Pulmonary artery endothelial cell (primary cell): Measurements from ENCODE around the gene VENTX. TPM values are rescaled to one million over a fixed set of nuclear protein-coding genes. Genes with fewer than 3 reads are reported as not detected.

Experiments
- DNase-seq: peaks from one replicate; pipeline ENCODE4 v3.0.0-alpha.2; 2011; ENCODE audit warnings: low read depth, low spot score
- total RNA-seq: library from RNA; depleted of rRNA; stranded (reverse); fragments of >200 nt; gene quantifications from 2 replicates; pipeline ENCODE4 v1.2.3, GENCODE V29; 2014

VENTX gene
- total RNA-seq, 1 donor from 2014 or later, result not detected

DNA sequence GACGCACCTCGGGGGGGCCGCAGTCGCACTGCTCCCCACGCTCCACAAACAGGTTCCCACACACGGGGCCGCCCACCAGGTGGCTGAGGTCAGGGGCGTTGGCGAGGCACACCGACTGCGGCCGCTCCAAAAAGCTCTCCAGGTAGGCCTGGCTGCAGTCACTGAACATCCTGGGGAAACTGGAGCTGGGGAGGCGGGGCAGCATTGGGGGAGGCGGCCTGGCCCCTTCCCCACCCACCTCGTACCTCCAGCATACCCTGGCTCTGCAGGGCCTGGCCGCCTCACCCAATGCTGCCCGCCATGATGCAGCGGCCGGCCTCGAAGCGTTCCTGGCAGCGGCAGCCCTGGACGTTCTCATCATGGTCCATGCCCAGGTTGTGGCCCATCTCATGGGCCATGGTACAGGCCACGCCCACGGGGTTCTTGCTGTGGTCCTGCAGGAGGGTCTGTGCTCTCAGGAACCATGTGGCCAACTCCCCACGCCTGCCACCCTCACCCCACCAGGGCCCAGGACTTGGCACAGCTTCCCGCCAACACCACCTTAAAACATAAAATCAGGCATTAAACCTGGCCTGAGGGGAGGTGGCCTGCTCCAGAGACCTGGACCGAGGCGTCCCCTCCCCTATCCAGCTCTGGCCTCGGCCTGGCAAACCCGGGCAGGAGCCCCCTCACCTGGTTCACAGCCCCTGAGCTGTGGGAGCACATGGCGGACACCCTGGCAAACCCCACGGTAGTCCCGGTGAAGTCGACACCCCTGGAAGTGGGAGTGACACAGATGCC lies 34.1 kb downstream of the VENTX start:
- DNase-seq, result no peak

DNA sequence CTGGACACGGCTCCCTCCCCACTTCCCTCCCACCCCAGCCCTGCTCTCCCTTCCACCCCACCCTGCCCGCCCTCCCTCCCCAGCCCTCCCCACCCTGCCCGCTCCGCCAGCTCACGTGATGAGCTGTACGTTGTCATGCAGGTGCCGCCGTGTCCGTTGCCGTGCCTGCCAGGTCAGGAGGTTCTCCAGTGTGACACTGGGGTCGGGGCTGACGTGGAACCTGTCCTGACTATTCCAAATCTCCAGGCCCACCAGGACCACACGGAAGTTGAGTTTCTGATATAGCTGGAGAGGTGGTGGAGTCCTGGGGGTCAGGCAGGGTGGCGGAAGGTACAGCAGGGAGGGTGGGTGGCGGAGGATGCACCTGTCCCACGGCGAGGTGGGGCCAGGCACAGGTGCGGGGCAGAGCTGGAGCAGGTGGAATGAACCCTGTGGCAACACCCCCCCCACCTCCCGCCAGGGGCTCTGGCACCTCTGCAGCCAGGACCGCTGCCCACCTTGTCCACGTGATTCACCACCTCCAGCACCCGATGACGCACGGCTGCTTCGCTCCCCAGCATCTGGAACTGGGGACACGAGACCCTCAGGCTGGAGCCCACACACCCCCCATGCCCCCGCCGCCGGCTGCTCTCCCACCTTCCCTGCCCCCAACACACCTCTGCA lies 34.8 kb downstream of the VENTX start:
- DNase-seq, result no peak

DNA sequence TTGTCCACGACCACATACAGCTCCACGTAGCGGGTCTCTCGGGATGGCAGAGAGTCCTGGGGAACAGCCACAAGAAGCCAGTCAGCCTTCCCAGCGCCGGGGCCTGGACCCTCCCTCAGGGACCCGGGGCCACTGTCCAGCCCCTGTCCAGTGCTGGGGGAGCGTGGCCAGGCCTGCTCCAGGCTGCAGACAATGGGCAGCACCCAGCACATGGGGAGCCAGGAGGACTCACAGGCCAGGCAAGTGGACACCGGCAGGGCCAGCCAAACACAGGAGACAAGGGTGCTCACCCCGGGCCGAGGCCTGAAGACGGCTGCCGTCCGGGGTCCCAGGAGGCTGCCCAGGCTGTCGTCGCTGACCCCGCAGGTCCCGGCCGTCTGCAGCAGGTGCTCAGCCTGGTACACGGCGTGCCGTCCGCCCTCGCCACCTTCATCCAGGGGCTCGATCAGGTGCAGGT lies 35.3 kb downstream of the VENTX start:
- DNase-seq, result no peak

DNA sequence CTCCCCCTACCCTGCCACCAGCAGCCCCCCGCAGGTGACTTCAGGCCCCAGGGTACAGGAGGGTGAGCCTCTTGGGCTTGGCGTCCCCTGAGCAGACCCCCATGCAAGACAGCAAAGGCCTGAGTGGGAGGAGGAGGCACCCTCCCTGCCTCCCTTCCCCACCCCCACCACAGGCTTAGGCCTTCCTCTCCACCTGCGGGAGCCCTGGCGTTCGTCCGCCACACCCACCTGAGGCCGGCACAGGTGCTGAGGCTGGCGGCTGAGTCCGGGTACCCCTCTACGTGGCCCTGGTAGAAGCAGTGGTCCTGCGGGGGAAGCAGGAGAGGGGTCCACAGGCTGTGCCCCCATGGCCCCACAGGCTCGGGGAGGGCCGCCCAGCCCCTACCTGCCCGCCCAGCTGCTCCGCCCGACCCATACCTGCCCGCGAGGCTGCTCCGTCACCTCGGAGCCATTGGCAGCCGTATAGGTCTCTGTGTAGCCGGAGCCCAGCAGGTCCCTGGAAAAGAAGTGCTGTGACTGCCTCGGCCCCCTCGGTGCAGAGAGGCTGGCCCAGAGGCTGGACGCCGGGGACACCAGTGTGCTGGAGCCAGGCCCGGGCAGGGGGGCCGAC lies 36.0 kb downstream of the VENTX start:
- no peak for DNase-seq

DNA sequence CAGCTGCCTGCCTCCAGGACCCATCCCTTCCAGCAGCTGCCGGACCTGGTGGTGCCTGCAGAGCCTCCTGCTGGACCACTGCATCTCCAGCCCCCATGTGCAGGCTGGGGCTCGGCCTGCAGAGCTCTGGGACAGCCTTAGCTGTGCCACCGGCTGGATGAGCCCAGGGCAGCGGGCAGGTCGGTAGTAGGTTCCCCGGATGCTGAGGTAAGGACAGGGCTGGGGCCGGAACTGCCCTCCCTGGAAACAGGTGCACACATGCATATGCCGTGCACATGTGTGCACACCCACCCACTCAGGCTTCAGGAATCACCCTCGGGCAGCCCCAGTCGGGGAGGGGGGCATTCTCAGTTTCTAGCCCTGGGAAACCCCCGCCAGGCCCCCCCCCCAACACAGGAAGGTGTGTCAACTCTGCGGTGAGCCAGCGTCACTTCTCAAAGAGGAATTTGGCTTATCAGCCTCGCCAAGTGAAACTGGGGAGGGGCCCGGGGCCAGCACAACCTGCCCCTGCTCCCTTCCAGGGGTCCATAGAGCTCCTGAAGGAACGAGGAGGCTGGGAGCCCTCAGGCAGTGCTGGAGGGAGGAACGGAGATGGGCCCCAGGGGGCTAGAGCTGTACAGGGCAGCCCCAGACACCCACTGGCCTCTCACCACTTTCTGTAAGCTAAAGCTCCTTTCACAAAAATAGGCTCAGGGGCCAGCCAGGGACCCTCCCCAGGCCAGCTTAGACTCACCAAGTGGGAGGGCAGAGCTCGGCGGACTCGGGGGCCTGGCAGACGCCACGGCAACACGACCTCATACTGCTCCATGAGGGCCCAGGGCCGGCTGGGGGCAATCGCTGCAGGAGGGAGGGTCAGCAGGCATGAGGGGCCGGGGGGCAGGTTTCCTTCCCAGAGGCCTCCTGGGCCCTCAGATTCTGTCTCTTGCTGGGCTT lies 37.4 kb downstream of the VENTX start:
- no peak for DNase-seq

DNA sequence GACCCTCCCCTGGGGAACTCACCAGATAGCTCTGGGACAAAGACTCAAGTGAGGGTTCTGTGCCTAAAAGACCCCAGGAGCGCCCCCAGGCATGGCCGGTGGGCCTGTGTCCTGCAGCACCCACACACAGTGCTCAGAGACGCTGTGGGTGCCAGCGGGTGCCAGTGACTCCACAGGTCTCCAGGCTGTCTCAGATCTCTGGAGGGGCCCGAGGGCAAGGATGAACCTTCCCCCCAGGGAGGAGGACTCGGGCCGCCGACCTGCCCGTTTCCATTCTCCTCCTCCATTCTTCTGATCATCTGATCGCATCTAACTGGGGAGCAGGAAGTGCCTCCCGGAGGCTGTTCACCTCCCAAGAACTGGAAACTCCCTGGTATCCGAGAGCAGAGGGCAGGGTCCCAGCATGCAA lies 38.0 kb downstream of the VENTX start:
- DNase-seq, result no peak

DNA sequence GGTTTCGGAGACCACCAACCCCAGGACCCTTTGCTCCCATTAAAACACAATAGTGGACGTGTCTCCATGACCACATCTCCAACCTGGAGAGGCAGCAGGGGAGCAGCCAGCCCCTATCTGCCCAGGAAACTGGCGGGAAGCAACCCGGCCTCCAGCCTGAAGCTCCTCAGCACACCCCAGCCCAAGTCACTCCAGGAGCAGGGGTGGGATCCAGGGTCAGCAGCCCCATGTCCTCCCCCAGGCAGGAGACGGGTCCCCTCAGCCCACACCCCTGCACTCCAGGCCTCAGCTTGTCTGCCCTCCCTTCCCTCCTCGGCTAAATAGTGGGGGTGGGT lies 38.4 kb downstream of the VENTX start:
- no peak for DNase-seq

DNA sequence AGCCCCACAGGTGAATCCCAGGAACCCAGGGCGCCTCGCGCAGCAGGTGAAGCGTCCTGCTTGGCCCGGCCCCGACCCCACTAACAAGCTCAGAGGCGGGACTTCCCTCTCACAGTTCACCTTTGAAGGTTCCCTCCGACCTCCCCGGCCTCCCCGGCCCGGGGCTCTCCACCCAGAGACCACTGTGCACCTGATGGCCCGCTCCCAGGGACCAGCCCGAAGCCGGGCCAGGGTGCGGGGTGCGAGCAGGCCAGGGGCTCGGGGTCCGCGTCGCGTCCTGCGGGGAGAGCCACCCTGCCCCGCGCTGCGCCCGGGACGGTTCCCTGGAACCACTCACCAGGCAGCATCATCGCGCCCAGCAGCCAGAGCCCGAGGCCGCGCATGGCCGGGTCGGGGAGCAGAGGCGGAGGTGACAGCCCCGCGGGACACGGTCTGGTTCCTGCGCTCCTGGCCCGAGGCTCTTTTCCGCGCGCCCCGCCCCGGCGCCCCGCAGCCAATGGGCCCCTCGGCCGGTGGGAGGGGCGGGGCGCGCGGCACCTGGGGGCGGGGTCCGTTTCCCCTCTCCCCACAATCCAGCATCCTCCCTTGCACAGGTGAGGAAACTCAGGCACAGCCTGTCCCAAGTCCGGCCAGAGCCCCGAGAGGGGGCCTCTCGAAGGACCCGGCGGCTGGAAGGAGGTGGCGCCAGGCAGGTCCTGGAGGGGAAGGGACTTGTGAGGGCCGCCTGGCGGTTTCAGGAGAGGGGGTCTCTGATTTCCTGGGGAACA lies 39.0 kb downstream of the VENTX start, which contains the start of gene ADAM8:
TSS of gene ADAM8 (minus strand) at position 434 of the 767 bp plus-strand sequence. CDS start at position 383, 51 bp downstream.
- DNase-seq, result no peak

DNA sequence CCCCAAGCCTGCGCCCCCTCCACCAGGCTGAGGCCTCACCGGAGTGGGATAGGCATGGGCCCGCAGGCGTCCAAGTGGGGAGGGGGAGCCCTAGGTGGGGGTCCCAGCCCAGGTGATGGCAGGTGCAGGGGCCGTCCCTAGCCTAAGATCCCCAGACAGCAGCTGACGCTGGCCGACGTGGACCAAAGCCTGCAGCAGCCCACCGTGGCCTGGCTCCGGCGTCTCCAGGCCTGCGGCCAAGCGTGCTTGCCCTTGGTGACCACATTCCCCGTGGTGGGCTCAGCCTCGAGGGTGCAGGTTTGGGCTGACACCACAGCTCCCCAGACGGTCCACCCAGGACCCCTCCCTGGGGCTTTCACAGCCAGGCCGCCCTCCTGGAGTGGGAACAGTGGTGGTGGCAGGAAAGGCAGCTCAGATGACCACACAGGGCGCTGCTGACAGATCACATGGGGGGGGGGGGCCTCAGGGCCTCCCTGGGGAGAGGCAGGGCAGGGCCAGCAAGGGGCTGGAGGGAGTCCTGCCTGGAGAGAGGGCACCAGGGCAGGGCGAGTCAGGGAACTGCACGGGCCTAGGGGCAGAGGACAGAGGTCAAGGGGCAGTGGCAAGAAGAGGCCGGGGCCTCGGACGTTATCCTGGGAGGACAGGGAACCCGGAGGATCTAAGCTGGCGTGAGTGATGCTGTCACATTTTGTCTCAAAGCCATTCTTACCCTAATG lies 39.8 kb downstream of the VENTX start:
- DNase-seq, result no peak

DNA sequence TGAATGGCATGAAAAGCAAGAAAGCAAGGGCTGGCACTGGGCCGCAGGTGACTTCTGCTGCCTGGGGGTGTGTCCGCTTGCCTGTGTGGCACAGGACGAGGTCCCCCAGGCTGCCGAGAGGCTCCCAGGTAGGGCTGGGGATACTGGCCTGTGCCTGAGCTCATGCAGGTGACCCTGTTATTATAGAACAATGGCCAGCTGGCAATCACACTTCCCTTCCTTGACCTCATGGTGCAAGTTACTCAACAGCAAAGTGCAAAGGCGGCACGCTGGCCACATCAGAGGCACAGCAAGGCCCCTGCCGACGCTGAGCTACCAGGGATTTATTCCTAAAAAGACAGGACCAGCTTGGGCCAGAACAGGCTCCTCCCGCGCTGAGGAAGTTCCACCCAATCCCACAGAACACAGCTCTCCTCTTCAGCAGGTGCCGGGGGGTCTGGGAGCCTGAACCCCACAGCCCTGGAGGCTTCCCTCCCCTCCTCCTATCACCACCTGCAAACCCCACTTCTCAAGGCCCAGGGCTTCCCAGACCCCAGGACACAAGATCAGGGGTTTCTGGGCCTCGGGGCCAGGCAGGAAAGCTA lies 40.4 kb downstream of the VENTX start:
- no peak for DNase-seq

DNA sequence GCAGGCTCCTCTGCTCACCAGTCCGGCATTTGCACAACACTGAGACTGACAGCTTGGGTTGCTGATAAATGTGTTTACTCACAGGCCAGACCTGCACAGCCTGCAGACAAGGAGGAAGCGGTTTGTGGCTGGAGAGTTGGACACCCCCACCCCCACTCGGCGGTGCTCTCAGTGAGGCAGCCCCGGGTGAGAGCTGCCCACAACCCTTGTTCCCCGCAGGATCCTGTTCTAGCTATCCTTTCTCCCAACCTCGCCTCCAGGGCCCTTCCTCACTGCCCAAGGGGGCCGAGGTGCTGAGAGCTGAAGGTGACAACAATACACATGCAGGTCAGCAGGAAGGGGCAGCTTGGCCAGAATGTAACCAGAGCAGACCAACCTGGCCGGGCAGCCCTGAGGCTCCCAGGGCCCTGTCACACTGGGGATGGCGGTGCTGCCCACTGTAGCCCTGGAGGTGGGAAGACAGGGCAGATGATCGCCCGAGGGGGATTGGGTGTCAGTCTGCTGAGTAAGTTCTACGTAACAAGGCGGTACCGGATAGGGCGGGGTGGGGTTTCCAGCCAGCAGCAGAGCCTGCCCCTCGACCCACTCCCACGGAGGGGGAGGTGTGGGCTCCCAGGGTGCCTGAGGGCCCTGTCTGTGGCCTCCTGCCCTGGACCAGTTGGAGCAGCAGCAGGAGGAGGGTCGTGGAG lies 41.1 kb downstream of the VENTX start:
- DNase-seq, result no peak

DNA sequence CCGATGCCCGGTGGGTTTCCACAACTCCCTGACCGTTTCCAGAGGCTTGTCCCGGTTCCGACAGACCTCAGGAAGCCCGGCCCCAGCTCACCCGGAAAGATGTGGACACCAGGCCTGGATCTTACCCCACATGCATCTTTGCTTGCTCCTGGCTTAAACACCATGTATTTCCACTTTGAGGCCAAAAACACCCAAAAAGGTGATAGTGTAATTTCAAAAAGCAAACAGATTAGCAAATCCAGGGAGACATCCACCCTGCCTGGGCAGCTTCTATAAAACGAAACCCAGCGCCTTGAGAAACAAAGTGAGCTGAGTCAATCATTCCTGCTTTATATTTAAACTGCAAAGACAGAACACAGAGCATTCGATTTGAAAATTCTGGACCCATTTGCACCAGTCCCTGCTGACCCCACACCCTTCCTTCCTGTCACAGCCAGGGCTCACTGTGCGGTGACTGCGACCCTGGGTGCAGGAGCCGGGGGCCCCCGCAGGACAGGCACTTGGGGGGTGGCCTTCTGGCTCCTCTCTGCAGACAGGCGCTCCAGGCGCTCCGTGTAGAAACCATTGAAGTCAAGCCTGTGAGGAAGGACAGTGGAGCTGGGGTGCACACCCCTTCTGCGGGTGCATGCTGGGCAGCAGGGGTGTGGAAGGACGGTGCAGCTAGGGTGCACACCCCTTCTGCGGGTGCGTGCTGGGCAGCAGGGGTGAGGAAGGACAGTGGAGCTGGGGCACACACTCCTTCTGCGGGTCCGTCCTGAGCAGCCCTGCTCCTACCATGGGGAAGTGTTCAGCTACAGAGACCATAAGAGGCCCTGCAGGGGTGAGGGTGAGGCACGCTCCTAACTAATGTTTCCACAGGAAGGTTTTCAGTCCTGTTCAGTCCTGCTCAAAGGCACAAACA lies 41.9 kb downstream of the VENTX start:
- DNase-seq, result no peak

DNA sequence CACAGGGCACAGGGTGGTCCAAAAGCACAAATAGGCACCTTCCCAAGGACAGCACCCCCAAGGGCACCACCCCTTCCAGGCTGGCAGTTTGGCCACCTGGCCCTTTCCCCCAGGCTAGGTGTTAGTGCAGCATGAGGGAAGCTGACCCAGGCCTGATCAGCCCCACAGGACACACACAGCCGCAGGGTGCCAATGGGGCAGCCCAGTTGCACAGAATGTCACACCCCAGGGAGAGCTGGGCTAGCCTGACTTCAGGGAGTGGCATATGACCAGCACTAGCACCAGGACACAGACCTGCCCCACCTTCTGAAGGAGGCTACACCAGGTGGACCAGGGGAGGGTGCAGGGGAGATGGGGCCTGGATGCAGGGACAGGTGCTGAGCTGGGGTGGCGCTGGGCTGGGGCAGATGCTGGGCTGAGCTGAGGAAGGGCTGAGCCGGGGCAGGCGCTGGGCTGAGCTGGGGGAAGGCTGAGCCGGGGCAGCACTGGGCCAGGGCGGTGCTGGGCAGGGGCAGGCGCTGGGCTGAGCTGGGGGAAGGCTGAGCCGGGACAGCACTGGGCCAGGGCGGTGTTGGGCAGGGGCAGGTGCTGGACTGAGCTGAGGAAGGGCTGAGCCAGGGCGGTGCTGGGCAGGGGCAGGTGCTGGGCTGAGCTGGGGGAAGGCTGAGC lies 42.9 kb downstream of the VENTX start:
- DNase-seq, result no peak

DNA sequence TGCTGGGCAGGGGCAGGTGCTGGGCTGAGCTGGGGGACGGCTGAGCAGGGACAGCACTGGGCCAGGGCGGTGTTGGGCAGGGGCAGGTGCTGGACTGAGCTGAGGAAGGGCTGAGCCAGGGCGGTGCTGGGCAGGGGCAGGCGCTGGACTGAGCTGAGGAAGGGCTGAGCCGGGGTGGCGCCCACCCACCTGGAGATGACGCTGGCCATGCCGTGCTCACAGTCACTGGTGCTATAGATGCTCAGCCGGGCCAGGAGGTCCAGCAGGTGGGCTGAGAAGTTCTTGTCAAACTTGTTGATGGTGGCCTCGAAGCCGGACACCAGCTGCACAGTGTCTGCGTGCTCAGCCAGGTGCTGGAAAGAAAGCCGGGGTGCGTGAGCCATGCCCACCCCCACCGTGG lies 43.4 kb downstream of the VENTX start:
- DNase-seq, result no peak

DNA sequence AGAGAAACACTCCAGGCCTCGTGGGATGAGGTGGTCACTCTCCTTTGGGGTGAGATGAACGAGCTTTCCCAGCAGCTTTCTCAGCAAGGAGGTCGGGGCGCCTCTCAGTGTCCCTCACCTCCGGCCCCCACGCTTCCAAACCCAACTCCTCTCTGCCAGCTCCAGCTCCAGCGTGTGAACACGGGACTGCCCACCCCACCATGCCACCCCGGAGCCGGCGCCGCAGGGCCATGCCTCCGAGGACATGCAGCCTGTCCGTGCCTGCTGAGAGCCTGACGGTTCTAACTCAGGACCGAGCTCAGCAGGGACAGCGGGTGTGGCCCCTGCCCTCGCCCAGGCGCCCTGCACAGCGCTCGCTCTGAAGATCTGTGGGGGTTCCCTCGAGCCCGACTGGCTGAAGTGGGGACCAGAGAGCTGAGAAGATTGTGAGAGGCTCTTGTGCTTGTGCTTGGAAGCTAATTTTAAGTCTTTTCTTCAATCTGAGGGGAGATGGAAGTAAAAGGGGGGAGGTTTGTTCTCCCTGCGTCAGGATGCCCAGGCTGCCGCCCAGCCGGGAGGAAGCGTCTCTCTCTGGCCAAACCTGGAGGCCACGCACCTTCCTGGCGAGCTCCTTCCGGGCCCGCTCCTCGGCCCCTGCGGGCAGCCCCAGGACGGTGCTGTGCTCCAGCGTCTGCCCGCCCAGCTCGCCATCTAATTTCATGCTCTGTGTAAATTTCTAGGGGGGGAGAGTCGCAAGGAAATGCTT lies 44.1 kb downstream of the VENTX start:
- no peak for DNase-seq

DNA sequence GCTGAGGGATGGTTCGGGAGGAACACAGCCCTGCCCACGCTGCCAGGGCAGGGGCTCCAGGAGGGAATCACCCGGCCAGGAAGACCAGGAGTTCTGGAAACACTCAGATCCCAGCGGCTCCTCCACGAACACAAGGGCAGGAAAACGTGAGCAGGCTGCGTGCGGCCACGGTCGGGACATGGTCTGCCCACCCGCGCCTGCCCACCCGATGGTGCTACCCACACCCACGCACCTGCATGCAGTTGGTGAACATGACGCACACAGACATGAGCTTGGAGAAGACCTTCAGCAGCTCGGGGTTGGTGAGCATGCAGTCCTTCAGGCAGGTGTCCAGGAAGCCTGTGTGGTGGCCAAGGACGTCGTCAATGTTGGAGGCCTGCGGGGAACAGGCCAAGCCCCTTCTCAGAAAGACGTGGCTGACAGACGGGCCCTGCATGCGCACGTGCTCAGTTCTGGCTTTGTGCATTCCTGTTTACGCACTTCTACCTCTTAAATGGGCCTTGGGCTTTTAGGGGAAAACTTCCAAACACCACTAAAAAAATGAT lies 45.3 kb downstream of the VENTX start:
- no peak for DNase-seq
